HG02970 (cell line): ENCODE measurements around the gene CSN1S1.

ENCODE experiments used
- ATAC-seq: cut with Tn5 transposase; IDR thresholded peaks from one replicate; pipeline ENCODE4 v1.9.1; 2021; ENCODE audit warnings: mild to moderate bottlenecking, moderate library complexity, moderate number of reproducible peaks; ENCODE audit not compliant: unreplicated experiment, low FRiP score

The CSN1S1 gene

DNA sequence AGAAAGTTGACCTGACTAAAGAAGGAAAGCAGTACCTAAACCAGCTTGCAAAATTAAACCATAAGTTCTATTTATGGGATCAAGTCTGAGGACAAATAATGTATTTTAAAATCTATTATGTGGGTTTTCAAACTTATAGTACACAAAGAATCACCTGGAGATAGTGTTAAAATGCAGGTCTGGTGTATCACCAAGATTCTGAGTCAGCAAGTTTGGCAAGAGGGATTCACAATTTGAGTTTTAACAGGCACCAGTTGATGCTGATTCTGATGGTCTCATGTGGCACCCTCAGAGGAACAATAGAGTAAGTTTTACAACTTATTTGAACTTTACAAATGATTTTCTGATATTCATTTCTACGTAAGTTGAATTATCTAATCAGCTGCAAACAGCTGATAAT is 55.8 kb downstream of the CSN1S1 start:
- ATAC-seq, result no peak

DNA sequence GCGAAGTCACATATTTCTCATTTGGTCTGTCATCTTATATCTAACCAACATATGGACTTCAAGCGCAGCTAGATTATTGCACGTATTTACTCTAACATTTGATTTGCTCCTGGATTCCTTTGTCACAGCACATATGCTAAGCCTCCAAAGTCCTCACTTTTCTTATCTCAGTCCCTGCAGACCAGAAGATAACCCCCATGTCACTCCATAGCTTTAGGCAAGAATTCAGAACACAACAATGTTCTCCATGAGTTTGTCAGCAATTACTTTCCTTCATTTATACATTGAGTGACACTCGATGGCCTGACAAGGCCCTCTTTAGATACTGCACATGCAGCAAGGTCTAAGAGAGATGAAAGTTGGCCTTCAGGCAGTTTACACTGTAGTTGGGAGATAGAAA is 60.1 kb downstream of the CSN1S1 start:
- no peak for ATAC-seq

GRCh38 chr4:69994782-69995181 is 63.9 kb downstream of the CSN1S1 start:
- no peak for ATAC-seq

- ATAC-seq, result no peak
Measured at GRCh38 chr4:69995526-69996016, 64.7 kb downstream of the CSN1S1 start, which contains the start of gene STATH. Gene STATH, plus strand, starts transcription at chr4:69995966. Its CDS starts 2,472 bp downstream, at chr4:69998438.
